ENCODE results near the gene CTSW.

The CTSW gene

GRCh38 chr11:65931773-65932557 is 52.3 kb downstream of the CTSW start:
- no peak for DNase-seq (ENCODE audit: low spot score)

GRCh38 chr11:65932558-65932919 is 52.9 kb downstream of the CTSW start:
- no peak for DNase-seq (ENCODE audit: low spot score)

Measured in kidney capillary endothelial cell (primary cell).